A549 (cell line): ENCODE results near the gene GTPBP6.
"Not testable (repeated sequence)": the region's sequence is repeated elsewhere in the genome, so short reads cannot be mapped to it uniquely, and the experiment has no call there.

Experiments
- FOSB ChIP-seq: fragments of 250-450 bp; sonication (Bioruptor Pico); IDR thresholded peaks from 2 replicates; pipeline ENCODE4 v1.5.0; 2020; ENCODE audit warnings: mild to moderate bottlenecking, moderate library complexity
- MAZ ChIP-seq: fragments of 150-350 bp; IDR thresholded peaks from 2 replicates; pipeline ENCODE4 v1.6.1; 2014; ENCODE audit warnings: antibody characterized with exemption, low read depth, low read length, borderline replicate concordance
- PHF8 ChIP-seq: fragments of 200-600 bp; sonication (generic); IDR thresholded peaks from 2 replicates; pipeline ENCODE4 v1.6.1; 2016; ENCODE audit warnings: low read depth, mild to moderate bottlenecking, antibody characterized with exemption, moderate library complexity, borderline replicate concordance
- RNF2 ChIP-seq: fragments of 200-600 bp; sonication (generic); IDR thresholded peaks from 2 replicates; pipeline ENCODE4 v1.6.1; 2016; ENCODE audit warnings: low read depth, mild to moderate bottlenecking, antibody characterized with exemption, moderate library complexity, borderline replicate concordance
- ZFP36 ChIP-seq: fragments of 450-650 bp; IDR thresholded peaks from 2 replicates; pipeline ENCODE4 v1.6.1; 2014; ENCODE audit warnings: borderline replicate concordance; ENCODE audit not compliant: partially characterized antibody
- TF ChIP-seq, protein P1 (sequence below): fragments of >200 bp; sonication (Bioruptor Twin); formaldehyde crosslinking; IDR thresholded peaks from 3 replicates; pipeline ENCODE4 v1.5.1; 2016

GRCh38 chrX:264006-264405, 54.6 kb downstream of the GTPBP6 start:
- not testable (repeated sequence) for TF ChIP-seq RNF2; ZFP36; PHF8; FOSB (CRISPR knock-in tag); MAZ
- TF ChIP-seq, protein P1, sequence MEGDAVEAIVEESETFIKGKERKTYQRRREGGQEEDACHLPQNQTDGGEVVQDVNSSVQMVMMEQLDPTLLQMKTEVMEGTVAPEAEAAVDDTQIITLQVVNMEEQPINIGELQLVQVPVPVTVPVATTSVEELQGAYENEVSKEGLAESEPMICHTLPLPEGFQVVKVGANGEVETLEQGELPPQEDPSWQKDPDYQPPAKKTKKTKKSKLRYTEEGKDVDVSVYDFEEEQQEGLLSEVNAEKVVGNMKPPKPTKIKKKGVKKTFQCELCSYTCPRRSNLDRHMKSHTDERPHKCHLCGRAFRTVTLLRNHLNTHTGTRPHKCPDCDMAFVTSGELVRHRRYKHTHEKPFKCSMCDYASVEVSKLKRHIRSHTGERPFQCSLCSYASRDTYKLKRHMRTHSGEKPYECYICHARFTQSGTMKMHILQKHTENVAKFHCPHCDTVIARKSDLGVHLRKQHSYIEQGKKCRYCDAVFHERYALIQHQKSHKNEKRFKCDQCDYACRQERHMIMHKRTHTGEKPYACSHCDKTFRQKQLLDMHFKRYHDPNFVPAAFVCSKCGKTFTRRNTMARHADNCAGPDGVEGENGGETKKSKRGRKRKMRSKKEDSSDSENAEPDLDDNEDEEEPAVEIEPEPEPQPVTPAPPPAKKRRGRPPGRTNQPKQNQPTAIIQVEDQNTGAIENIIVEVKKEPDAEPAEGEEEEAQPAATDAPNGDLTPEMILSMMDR, result not testable (repeated sequence)
